Measurements from ENCODE around the gene FBXO21. TPM values are rescaled to one million over a fixed set of nuclear protein-coding genes. Genes with fewer than 3 reads are reported as not detected.

FBXO21 gene
- total RNA-seq, 1 experiment from 2014 or later = 32.4 TPM

- Histone ChIP-seq H3K79me2 (ENCODE audit: low read depth) (no peaks in the 10 kb centered on the region), H3K9me3 (ENCODE audit: insufficient read depth, low read depth) (no peaks in the 10 kb centered on the region), H3K4me1 (replicated peaks; ENCODE audit: insufficient read depth) (no peaks in the 10 kb centered on the region), H3K27me3 (ENCODE audit: insufficient read depth, low read depth) (peaks cover 94% of the 10 kb centered on the region), H3F3A (ENCODE audit: insufficient read depth, low read depth) (no peaks in the 10 kb centered on the region), H3K9me2 (ENCODE audit: insufficient read depth) (no peaks in the 10 kb centered on the region), H4K20me1 (ENCODE audit: insufficient read depth) (0 out of 2 replicates have a peak, but pooled peaks cover 4% of the 10 kb centered on the region), H3K36me3 (ENCODE audit: low read depth) (no peaks in the 10 kb centered on the region), H3K4me2 (no peak overlapping the region), H2AFZ (no peak overlapping the region), H3K4me3 (no peak overlapping the region), H3K27ac (no peak overlapping the region)
- intact Hi-C loops (cut with micrococcal nuclease; ENCODE audit: unreplicated experiment) = loop anchor here (2.0 to 5.0 kb wide), 2 partner anchors 373 to 639 kb away; no protein-coding TSS in a partner anchor
- ChIA-PET POLR2A (ENCODE audit: unreplicated experiment) (no interaction called here), CTCF (interaction anchor here (0.5 kb wide), 1 partner anchor 787 kb away, joined by 3 read pairs; no protein-coding TSS in a partner anchor)
- no peak for DNase-seq
- no peak for TF ChIP-seq EZH2 (IDR thresholded peaks at IDR 0.05; ENCODE audit: low read depth)
- TF ChIP-seq, protein P1, sequence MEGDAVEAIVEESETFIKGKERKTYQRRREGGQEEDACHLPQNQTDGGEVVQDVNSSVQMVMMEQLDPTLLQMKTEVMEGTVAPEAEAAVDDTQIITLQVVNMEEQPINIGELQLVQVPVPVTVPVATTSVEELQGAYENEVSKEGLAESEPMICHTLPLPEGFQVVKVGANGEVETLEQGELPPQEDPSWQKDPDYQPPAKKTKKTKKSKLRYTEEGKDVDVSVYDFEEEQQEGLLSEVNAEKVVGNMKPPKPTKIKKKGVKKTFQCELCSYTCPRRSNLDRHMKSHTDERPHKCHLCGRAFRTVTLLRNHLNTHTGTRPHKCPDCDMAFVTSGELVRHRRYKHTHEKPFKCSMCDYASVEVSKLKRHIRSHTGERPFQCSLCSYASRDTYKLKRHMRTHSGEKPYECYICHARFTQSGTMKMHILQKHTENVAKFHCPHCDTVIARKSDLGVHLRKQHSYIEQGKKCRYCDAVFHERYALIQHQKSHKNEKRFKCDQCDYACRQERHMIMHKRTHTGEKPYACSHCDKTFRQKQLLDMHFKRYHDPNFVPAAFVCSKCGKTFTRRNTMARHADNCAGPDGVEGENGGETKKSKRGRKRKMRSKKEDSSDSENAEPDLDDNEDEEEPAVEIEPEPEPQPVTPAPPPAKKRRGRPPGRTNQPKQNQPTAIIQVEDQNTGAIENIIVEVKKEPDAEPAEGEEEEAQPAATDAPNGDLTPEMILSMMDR (conservative IDR thresholded peaks at IDR 0.05) = no peak
- no TSS peak for BruUV-seq (replicated peaks)
Observed at GRCh38 chr12:117213295-117213808, 23.1 kb upstream of the FBXO21 start.

DNA sequence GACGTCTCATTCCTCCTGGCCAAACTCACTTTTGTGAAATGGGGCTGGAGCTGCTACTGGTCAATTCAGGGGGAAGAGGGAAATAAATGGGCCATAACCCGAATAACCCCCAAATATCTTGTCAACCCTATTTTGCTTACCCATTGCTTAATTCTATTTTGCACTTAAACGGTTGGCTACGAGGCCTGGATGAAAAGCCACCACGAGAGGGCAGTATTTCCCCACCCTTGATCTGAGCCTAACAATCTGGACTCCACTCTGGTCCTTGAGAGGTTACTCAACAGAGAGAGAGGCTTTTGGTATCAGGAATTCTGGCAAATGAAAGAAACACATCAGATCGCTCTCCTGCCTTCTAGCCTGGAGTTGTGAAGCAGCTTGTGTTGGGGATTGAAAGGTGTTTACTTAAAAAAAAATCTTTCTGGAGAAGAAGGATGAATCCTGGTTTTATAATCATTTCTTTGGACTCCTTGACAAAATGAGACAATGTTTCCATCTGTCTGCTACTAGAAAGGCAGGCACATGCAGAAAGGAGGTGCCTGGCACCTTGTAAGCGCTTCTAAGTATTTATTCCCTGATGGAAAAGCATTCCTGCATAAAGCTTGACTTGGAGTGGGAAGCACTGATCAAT is 22.4 kb upstream of the FBXO21 start:
- no peaks in the 10 kb centered on the region for H3K79me2 ChIP-seq (ENCODE audit: low read depth)
- BruUV-seq (replicated peaks) = no TSS peak
- H4K20me1 ChIP-seq (ENCODE audit: insufficient read depth) = 0 out of 2 replicates have a peak, but pooled peaks cover 4% of the 10 kb centered on the region
- no peaks in the 10 kb centered on the region for H3K36me3 ChIP-seq (ENCODE audit: low read depth)
- ChIA-PET CTCF (interaction anchor here (0.5 kb wide), 1 partner anchor 788 kb away, joined by 3 read pairs; no protein-coding TSS in a partner anchor), POLR2A (ENCODE audit: unreplicated experiment) (no interaction called here)
- H3F3A ChIP-seq (ENCODE audit: insufficient read depth, low read depth) = no peaks in the 10 kb centered on the region
- no peak overlapping the region for H2AFZ ChIP-seq
- no peaks in the 10 kb centered on the region for H3K9me2 ChIP-seq (ENCODE audit: insufficient read depth)
- no peak overlapping the region for H3K27ac ChIP-seq
- H3K4me2 ChIP-seq = no peak overlapping the region
- no peaks in the 10 kb centered on the region for H3K4me1 ChIP-seq (replicated peaks; ENCODE audit: insufficient read depth)
- no peak overlapping the region for H3K4me3 ChIP-seq
- H3K9me3 ChIP-seq (ENCODE audit: insufficient read depth, low read depth) = no peaks in the 10 kb centered on the region
- peaks cover 94% of the 10 kb centered on the region for H3K27me3 ChIP-seq (ENCODE audit: insufficient read depth, low read depth)
- peak; percentile 53 to 62 for DNase-seq
- intact Hi-C loops (cut with micrococcal nuclease; ENCODE audit: unreplicated experiment) = loop anchor here (1.0 to 5.0 kb wide), 3 partner anchors 374 to 640 kb away; no protein-coding TSS in a partner anchor
- TF ChIP-seq EZH2 (IDR thresholded peaks at IDR 0.05; ENCODE audit: low read depth) = no peak
- TF ChIP-seq, protein P1 (conservative IDR thresholded peaks at IDR 0.05) = peak; percentile 92

DNA sequence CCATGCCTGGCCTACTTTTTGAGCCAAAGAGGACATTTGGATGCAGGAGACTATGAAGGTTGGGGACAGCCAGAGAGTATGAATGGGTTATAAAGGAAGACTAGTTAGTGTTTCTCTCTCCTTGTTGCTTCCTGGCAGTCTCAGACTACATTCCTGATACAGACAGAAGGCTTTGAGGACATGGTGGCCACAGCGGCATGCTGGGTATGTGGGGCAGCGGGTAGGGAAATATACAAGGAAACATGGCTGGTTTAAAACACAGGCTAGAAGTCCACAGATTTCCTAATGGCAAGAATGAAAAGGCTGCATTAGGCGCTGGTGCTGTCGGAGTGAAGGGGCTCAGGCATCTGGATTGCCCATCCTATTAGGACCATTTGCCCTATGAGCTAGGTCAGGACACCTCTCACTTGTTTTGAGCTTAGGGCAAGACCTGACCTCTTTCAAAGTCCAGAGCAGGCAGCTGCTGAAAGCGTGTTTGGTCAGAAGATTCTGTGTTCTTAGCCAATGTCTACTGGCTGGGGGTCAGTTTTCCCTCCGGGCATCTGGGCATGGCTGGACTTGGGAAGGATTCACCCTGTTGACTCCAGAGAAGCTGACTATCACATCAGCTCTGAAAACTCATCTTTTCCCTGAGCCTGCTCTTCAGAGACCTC is 20.1 kb upstream of the FBXO21 start:
- Histone ChIP-seq H3K36me3 (ENCODE audit: low read depth) (no peaks in the 10 kb centered on the region), H3K4me3 (no peak overlapping the region), H3K27ac (no peak overlapping the region), H3F3A (ENCODE audit: insufficient read depth, low read depth) (no peaks in the 10 kb centered on the region), H4K20me1 (ENCODE audit: insufficient read depth) (0 out of 2 replicates have a peak, but pooled peaks cover 4% of the 10 kb centered on the region), H3K79me2 (ENCODE audit: low read depth) (no peaks in the 10 kb centered on the region), H2AFZ (no peak overlapping the region), H3K9me2 (ENCODE audit: insufficient read depth) (no peaks in the 10 kb centered on the region), H3K4me1 (replicated peaks; ENCODE audit: insufficient read depth) (no peaks in the 10 kb centered on the region), H3K9me3 (ENCODE audit: insufficient read depth, low read depth) (no peaks in the 10 kb centered on the region), H3K4me2 (no peak overlapping the region), H3K27me3 (ENCODE audit: insufficient read depth, low read depth) (peaks cover 94% of the 10 kb centered on the region)
- POLR2A ChIA-PET (ENCODE audit: unreplicated experiment) = no interaction called here
- DNase-seq = no peak
- intact Hi-C loops (cut with micrococcal nuclease; ENCODE audit: unreplicated experiment) = loop anchor here (5.0 kb wide), 1 partner anchor 642 kb away; no protein-coding TSS in a partner anchor
- CTCF ChIA-PET = interaction anchor here (0.6 kb wide), 1 partner anchor 71 kb away, joined by 4 read pairs; no protein-coding TSS in a partner anchor
- no TSS peak for BruUV-seq (replicated peaks)
- TF ChIP-seq EZH2 (IDR thresholded peaks at IDR 0.05; ENCODE audit: low read depth) = no peak
- TF ChIP-seq, protein P1 (conservative IDR thresholded peaks at IDR 0.05) = no peak

All from PC-9 (cell line).